GM23248 (cell line): Measurements from ENCODE around the gene SLC9A9. TPM values are rescaled to one million over a fixed set of nuclear protein-coding genes. Genes with fewer than 3 reads are reported as not detected.

Source experiments
- DNase-seq: peaks from one replicate; pipeline ENCODE4 v3.0.0-alpha.2; 2015
- H2AFZ ChIP-seq: fragments of 200-600 bp; sonication (generic); 2 replicates; pipeline ENCODE4 v1.6.1; 2016; ENCODE audit warnings: antibody characterized with exemption
- H3F3A ChIP-seq: fragments of 200-600 bp; sonication (generic); 2 replicates; pipeline ENCODE4 v1.6.1; 2016; ENCODE audit warnings: mild to moderate bottlenecking, antibody characterized with exemption, mixed run types; ENCODE audit not compliant: insufficient read depth
- H3K27ac ChIP-seq: fragments of 200-600 bp; sonication (generic); 2 replicates; pipeline ENCODE4 v1.5.1; 2016; ENCODE audit warnings: mild to moderate bottlenecking
- H3K27me3 ChIP-seq: fragments of 200-600 bp; sonication (generic); replicated peaks from 2 replicates; pipeline ENCODE4 v1.6.1; 2016; ENCODE audit warnings: mild to moderate bottlenecking; ENCODE audit not compliant: insufficient read depth
- H3K36me3 ChIP-seq: fragments of 200-600 bp; sonication (generic); 2 replicates; pipeline ENCODE4 v1.6.1; 2016; ENCODE audit warnings: low read depth, mild to moderate bottlenecking
- H3K4me1 ChIP-seq: fragments of 200-600 bp; sonication (generic); 2 replicates; pipeline ENCODE4 v1.6.1; 2016; ENCODE audit warnings: mild to moderate bottlenecking; ENCODE audit not compliant: insufficient read depth
- H3K4me2 ChIP-seq: fragments of 200-600 bp; sonication (generic); one replicate; pipeline ENCODE4 v1.6.1; 2016; ENCODE audit warnings: mild to moderate bottlenecking; ENCODE audit not compliant: unreplicated experiment
- H3K4me3 ChIP-seq: fragments of 200-600 bp; sonication (generic); 2 replicates; pipeline ENCODE4 v1.5.1; 2016; ENCODE audit warnings: mild to moderate bottlenecking
- H3K79me2 ChIP-seq: fragments of 200-600 bp; sonication (generic); 2 replicates; pipeline ENCODE4 v1.6.1; 2016; ENCODE audit warnings: mild to moderate bottlenecking; ENCODE audit not compliant: insufficient read depth
- H3K9ac ChIP-seq: fragments of 200-600 bp; sonication (generic); 2 replicates; pipeline ENCODE4 v1.6.1; 2016; ENCODE audit warnings: mild to moderate bottlenecking
- H3K9me2 ChIP-seq: fragments of 200-600 bp; sonication (generic); 2 replicates; pipeline ENCODE4 v1.6.1; 2016; ENCODE audit warnings: mixed run types, mild to moderate bottlenecking, moderate library complexity; ENCODE audit not compliant: insufficient read depth
- H3K9me3 ChIP-seq: fragments of 200-600 bp; sonication (generic); one replicate; pipeline ENCODE4 v1.6.1; 2017; ENCODE audit warnings: low read depth
- H4K20me1 ChIP-seq: fragments of 200-600 bp; sonication (generic); 2 replicates; pipeline ENCODE4 v1.6.0; 2016; ENCODE audit not compliant: insufficient read depth
- EZH2 ChIP-seq: fragments of 200-600 bp; sonication (generic); IDR thresholded peaks from 2 replicates; pipeline ENCODE4 v1.6.1; 2018; ENCODE audit warnings: antibody characterized with exemption, mild to moderate bottlenecking; ENCODE audit not compliant: insufficient read depth, poor library complexity, severe bottlenecking
- EZH2phosphoT487 ChIP-seq: fragments of 200-600 bp; sonication (generic); IDR thresholded peaks from 2 replicates; pipeline ENCODE4 v1.6.1; 2018; ENCODE audit warnings: antibody characterized with exemption, moderate library complexity, mild to moderate bottlenecking, low read depth; ENCODE audit not compliant: insufficient read depth
- WGBS, 2 experiments: methylation state at CpG; one replicate each; pipeline ENCODE4 v1.1.6; 2015 to 2017; ENCODE audit warnings: low lambda C conversion rate in 2 of 2, low coverage in 1 of 2; ENCODE audit errors: missing lambda C conversion rate in 2 of 2; 5-methylcytosine and 5-hydroxymethylcytosine counted together
- in situ Hi-C: fragments of 300-500 bp; cut with MboI; formaldehyde crosslinking; loops from 2 replicates; pipeline ENCODE4 v1.15.0; 2020
- polyA plus RNA-seq: library from polyadenylated mRNA; unstranded; fragments of >200 nt; fragmentation: Nextera tagmentation; extraction: Ambion mirVana; gene quantifications from 2 replicates; pipeline ENCODE4 v1.2.1, GENCODE V29; 2016
- total RNA-seq: library from RNA; depleted of rRNA; stranded (reverse); fragments of >200 nt; shearing (Covaris generic); gene quantifications from 2 replicates; pipeline ENCODE4 v1.2.3, GENCODE V29; 2014

The SLC9A9 gene
- total and polyA plus RNA-seq, 2 experiments from 2014 or later = 2.8 to 3.2 TPM

- H3K9ac ChIP-seq = no peak overlapping the region
- H2AFZ ChIP-seq = no peak overlapping the region
- no peaks in the 10 kb centered on the region for H3K9me3 ChIP-seq
- H3K36me3 ChIP-seq = no peaks in the 10 kb centered on the region
- peaks cover 8% of the 10 kb centered on the region for H3K4me1 ChIP-seq
- no peak overlapping the region for H3K4me2 ChIP-seq
- 92 to 94% methylated on average over 7 of the region's 7 CpGs for WGBS, 2 experiments
- H3K27ac ChIP-seq = no peak overlapping the region
- no peaks in the 10 kb centered on the region for H3K9me2 ChIP-seq
- H3K79me2 ChIP-seq = no peaks in the 10 kb centered on the region
- no peak overlapping the region for H3K4me3 ChIP-seq
- DNase-seq = peak; percentile 40
- peaks cover 7% of the 10 kb centered on the region for H3F3A ChIP-seq
- no peak for TF ChIP-seq EZH2
- no peak for TF ChIP-seq EZH2phosphoT487
- in situ Hi-C loops = loop anchor here (10.0 kb wide), 1 partner anchor 524 kb away; no protein-coding TSS in a partner anchor
- no peaks in the 10 kb centered on the region for H3K27me3 ChIP-seq
- H4K20me1 ChIP-seq = no peaks in the 10 kb centered on the region
Measured at GRCh38 chr3:143648708-143649107, 199.6 kb downstream of the SLC9A9 start.

- no peaks in the 10 kb centered on the region for H3K9me3 ChIP-seq
- H2AFZ ChIP-seq = no peak overlapping the region
- H3K4me2 ChIP-seq = no peak overlapping the region
- no peaks in the 10 kb centered on the region for H3K27me3 ChIP-seq
- H3K36me3 ChIP-seq = no peaks in the 10 kb centered on the region
- peaks cover 3% of the 10 kb centered on the region; the same call in 1 of the 2 replicates for H3K4me1 ChIP-seq
- no peaks in the 10 kb centered on the region for H3K9me2 ChIP-seq
- no peak overlapping the region for H3K9ac ChIP-seq
- H3K27ac ChIP-seq = no peak overlapping the region
- no peak overlapping the region for H3K4me3 ChIP-seq
- in situ Hi-C loops = loop anchor here (10.0 kb wide), 1 partner anchor 523 kb away; no protein-coding TSS in a partner anchor
- 0 out of 2 replicates have a peak, but pooled peaks cover 3% of the 10 kb centered on the region for H3F3A ChIP-seq
- 94 to 96% methylated on average over 14 of the region's 14 CpGs for WGBS, 2 experiments
- no peak for DNase-seq
- no peaks in the 10 kb centered on the region for H4K20me1 ChIP-seq
- no peak for TF ChIP-seq EZH2phosphoT487
- no peak for TF ChIP-seq EZH2
- H3K79me2 ChIP-seq = no peaks in the 10 kb centered on the region
Measured at GRCh38 chr3:143648218-143648617, 200.1 kb downstream of the SLC9A9 start.

GRCh38 chr3:143644370-143645089, 203.7 kb downstream of the SLC9A9 start:
- Histone ChIP-seq H3F3A (no peaks in the 10 kb centered on the region), H3K79me2 (no peaks in the 10 kb centered on the region), H3K4me3 (no peak overlapping the region), H3K27ac (no peak overlapping the region), H2AFZ (no peak overlapping the region; the same call in 1 of the 2 replicates), H3K9me3 (no peaks in the 10 kb centered on the region), H4K20me1 (no peaks in the 10 kb centered on the region), H3K4me2 (no peak overlapping the region), H3K4me1 (no peaks in the 10 kb centered on the region), H3K9ac (no peak overlapping the region), H3K36me3 (no peaks in the 10 kb centered on the region), H3K9me2 (no peaks in the 10 kb centered on the region), H3K27me3 (no peaks in the 10 kb centered on the region)
- in situ Hi-C loops = loop anchor here (10.0 kb wide), 1 partner anchor 520 kb away; no protein-coding TSS in a partner anchor
- TF ChIP-seq EZH2 = no peak
- no peak for TF ChIP-seq EZH2phosphoT487
- DNase-seq = peak; percentile 87
- 64 to 71% methylated on average over 4 of the region's 4 CpGs for WGBS, 2 experiments

GRCh38 chr3:143643905-143644304, 204.4 kb downstream of the SLC9A9 start:
- Histone ChIP-seq H3K36me3 (no peaks in the 10 kb centered on the region), H3K4me3 (no peak overlapping the region), H3K79me2 (no peaks in the 10 kb centered on the region), H3K9ac (no peak overlapping the region), H3K4me1 (no peaks in the 10 kb centered on the region), H3K4me2 (no peak overlapping the region), H2AFZ (no peak overlapping the region; the same call in 1 of the 2 replicates), H3F3A (no peaks in the 10 kb centered on the region), H3K9me2 (no peaks in the 10 kb centered on the region), H3K9me3 (no peaks in the 10 kb centered on the region), H3K27ac (no peak overlapping the region), H4K20me1 (no peaks in the 10 kb centered on the region), H3K27me3 (no peaks in the 10 kb centered on the region)
- WGBS, 2 experiments = 95 to 100% methylated on average over 1 of the region's 1 CpG
- TF ChIP-seq EZH2phosphoT487 = no peak
- in situ Hi-C loops = loop anchor here (10.0 kb wide), 1 partner anchor 519 kb away; no protein-coding TSS in a partner anchor
- no peak for DNase-seq
